Smooth muscle cell (in vitro differentiated cells): ENCODE data around the gene BOC. TPM values are rescaled to one million over a fixed set of nuclear protein-coding genes. Genes with fewer than 3 reads are reported as not detected.

ENCODE experiments used
- DNase-seq: peaks from one replicate; lab custom pipeline; 2025; ENCODE audit not compliant: unreplicated experiment; lab: John Stamatoyannopoulos, UW
- H2AFZ ChIP-seq: fragments of 200-600 bp; sonication (generic); 2 replicates; pipeline ENCODE4 v1.6.0; 2016; ENCODE audit warnings: antibody characterized with exemption, low read depth, mild to moderate bottlenecking
- H3F3A ChIP-seq: fragments of 200-600 bp; sonication (generic); 2 replicates; pipeline ENCODE4 v1.6.0; 2017; ENCODE audit warnings: antibody characterized with exemption, low read depth
- H3K27ac ChIP-seq: fragments of 200-600 bp; sonication (generic); 2 replicates; pipeline ENCODE4 v1.5.1; 2016; ENCODE audit warnings: low read depth, mild to moderate bottlenecking
- H3K27me3 ChIP-seq: fragments of 200-600 bp; sonication (generic); 2 replicates; pipeline ENCODE4 v1.6.1; 2016; ENCODE audit warnings: low read depth, mild to moderate bottlenecking
- H3K36me3 ChIP-seq: fragments of 200-600 bp; sonication (generic); 2 replicates; pipeline ENCODE4 v1.5.1; 2016; ENCODE audit warnings: low read depth
- H3K4me1 ChIP-seq: fragments of 200-600 bp; sonication (generic); 2 replicates; pipeline ENCODE4 v1.5.1; 2016; ENCODE audit warnings: low read depth
- H3K4me2 ChIP-seq: fragments of 200-600 bp; sonication (generic); 2 replicates; pipeline ENCODE4 v1.6.0; 2016; ENCODE audit warnings: mild to moderate bottlenecking
- H3K4me3 ChIP-seq: fragments of 200-600 bp; sonication (generic); 2 replicates; pipeline ENCODE4 v1.5.1; 2016; ENCODE audit warnings: mild to moderate bottlenecking
- H3K79me2 ChIP-seq: fragments of 200-600 bp; sonication (generic); 2 replicates; pipeline ENCODE4 v1.6.0; 2016; ENCODE audit warnings: low read depth, mild to moderate bottlenecking
- H3K9ac ChIP-seq: fragments of 200-600 bp; sonication (generic); 2 replicates; pipeline ENCODE4 v1.6.0; 2016; ENCODE audit warnings: low read depth
- H3K9me3 ChIP-seq: fragments of 200-600 bp; sonication (generic); replicated peaks from 2 replicates; pipeline ENCODE4 v1.5.1; 2016; ENCODE audit warnings: low read depth
- H4K20me1 ChIP-seq: fragments of 200-600 bp; sonication (generic); 2 replicates; pipeline ENCODE4 v1.6.0; 2016; ENCODE audit warnings: low read depth
- WGBS: methylation state at CpG from one replicate; pipeline ENCODE4 v1.1.7; 2016; ENCODE audit warnings: low lambda C conversion rate; 5-methylcytosine and 5-hydroxymethylcytosine counted together
- polyA plus RNA-seq: library from polyadenylated mRNA; unstranded; fragments of >200 nt; fragmentation: Nextera tagmentation; extraction: Ambion mirVana; gene quantifications from 2 replicates; pipeline ENCODE4 v1.2.1, GENCODE V29; 2016
- total RNA-seq: library from RNA; depleted of rRNA; stranded (reverse); fragments of >200 nt; gene quantifications from 2 replicates; pipeline ENCODE4 v1.2.3, GENCODE V29; 2014
- TF ChIP-seq, protein P1 (sequence below): fragments of 200-600 bp; sonication (generic); IDR thresholded peaks from 2 replicates; pipeline ENCODE4 v1.5.1; 2017; ENCODE audit warnings: borderline replicate concordance, mild to moderate bottlenecking, antibody characterized with exemption; ENCODE audit not compliant: insufficient read depth, poor library complexity, severe bottlenecking

The BOC gene
- total and polyA plus RNA-seq, 2 experiments from 2014 or later = 19.5 to 31.2 TPM

DNA sequence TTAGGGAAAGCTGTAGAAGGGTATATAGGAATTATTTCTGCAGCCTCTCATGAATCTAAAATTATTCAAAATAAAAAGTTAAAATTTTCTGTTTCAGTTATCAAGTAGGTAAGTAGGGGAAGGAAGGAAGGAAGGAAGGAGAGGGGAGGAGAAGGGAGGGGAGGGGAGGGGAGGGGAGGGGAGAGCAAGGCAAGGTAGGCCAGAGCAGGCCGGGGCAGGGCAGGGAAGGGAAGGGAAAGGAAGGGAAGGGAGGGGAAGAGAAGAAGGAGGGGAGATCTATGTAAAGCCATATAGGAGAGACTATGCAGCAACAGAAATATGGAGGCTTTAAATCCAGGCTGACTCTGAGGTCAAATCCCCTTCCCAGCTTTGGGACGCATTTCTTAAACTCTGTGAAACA is 38.3 kb upstream of the BOC start:
- 100% methylated on average over 1 of the region's 2 CpGs for WGBS
- TF ChIP-seq, protein P1, sequence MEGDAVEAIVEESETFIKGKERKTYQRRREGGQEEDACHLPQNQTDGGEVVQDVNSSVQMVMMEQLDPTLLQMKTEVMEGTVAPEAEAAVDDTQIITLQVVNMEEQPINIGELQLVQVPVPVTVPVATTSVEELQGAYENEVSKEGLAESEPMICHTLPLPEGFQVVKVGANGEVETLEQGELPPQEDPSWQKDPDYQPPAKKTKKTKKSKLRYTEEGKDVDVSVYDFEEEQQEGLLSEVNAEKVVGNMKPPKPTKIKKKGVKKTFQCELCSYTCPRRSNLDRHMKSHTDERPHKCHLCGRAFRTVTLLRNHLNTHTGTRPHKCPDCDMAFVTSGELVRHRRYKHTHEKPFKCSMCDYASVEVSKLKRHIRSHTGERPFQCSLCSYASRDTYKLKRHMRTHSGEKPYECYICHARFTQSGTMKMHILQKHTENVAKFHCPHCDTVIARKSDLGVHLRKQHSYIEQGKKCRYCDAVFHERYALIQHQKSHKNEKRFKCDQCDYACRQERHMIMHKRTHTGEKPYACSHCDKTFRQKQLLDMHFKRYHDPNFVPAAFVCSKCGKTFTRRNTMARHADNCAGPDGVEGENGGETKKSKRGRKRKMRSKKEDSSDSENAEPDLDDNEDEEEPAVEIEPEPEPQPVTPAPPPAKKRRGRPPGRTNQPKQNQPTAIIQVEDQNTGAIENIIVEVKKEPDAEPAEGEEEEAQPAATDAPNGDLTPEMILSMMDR = no peak
- Histone ChIP-seq H3K4me1 (no peaks in the 10 kb centered on the region), H4K20me1 (no peaks in the 10 kb centered on the region), H3K9ac (no peak overlapping the region), H2AFZ (no peak overlapping the region), H3K4me3 (no peak overlapping the region), H3K36me3 (no peaks in the 10 kb centered on the region), H3K27me3 (no peaks in the 10 kb centered on the region), H3K79me2 (no peaks in the 10 kb centered on the region), H3K4me2 (no peak overlapping the region), H3K9me3 (no peaks in the 10 kb centered on the region), H3F3A (peaks cover 2% of the 10 kb centered on the region), H3K27ac (no peak overlapping the region)
- DNase-seq = no peak

DNA sequence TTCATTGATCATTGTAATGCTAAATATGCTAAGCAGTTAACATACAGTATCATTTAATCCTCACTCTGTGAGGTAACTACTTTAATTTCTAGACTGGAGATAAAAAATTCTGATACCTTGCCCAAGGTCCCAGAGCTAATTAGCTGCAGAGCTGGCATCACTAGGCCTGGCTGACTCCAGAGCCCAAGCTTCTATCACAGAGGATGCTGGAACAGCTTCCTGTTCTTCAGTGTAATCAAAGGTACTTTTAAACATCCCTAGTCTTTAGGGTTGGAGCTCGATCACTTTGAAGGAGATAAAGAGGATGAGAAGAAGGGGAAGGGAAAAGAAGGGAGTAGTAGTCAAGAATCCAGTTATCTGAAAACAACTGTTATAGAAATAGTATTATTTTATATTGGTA is 37.1 kb upstream of the BOC start:
- Histone ChIP-seq H3K79me2 (no peaks in the 10 kb centered on the region), H3F3A (no peaks in the 10 kb centered on the region), H3K27ac (no peak overlapping the region), H2AFZ (no peak overlapping the region), H3K4me1 (peaks cover 1% of the 10 kb centered on the region), H3K4me2 (no peak overlapping the region), H3K9ac (no peak overlapping the region), H4K20me1 (no peaks in the 10 kb centered on the region), H3K4me3 (no peak overlapping the region), H3K27me3 (no peaks in the 10 kb centered on the region), H3K36me3 (no peaks in the 10 kb centered on the region), H3K9me3 (no peaks in the 10 kb centered on the region)
- DNase-seq = no peak
- TF ChIP-seq, protein P1 = no peak
- WGBS = 52% methylated on average over 1 of the region's 1 CpG

DNA sequence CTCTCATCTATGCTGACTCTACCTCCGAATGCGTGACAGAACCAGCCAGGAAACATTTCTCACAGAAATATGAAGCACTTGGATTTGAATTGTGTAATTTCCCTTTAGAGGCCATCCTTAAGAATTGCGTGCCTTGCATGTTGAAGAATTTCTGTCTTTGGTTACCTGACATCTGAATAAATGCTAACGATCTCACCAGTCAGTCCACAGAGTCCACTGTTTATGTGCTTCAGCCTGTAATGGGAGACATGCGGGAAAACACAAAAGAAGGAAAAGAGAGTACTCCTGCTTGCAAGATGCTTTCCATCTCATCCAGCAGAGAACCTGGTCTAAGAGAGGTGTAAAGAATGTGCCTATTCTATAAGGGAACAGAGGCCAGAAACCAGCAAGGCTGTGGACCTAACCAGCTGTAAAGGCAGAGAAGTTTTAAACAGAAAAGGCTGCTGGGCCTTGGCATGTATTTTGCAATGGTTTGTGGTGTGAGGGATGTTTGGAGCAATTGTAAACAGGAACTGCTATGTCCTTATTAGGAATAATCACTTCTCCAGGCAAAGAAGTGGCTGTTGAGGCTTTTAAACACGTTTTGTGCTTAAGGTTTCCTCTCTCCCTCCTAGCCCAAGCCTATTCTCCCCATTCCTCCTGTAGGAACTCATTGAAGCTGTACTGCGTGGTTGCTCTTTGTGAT is 36.4 kb upstream of the BOC start:
- Histone ChIP-seq H3K4me3 (no peak overlapping the region), H4K20me1 (no peaks in the 10 kb centered on the region), H3K4me2 (no peak overlapping the region), H3F3A (no peaks in the 10 kb centered on the region), H3K36me3 (no peaks in the 10 kb centered on the region), H3K9me3 (no peaks in the 10 kb centered on the region), H3K9ac (no peak overlapping the region), H3K4me1 (peaks cover 7% of the 10 kb centered on the region), H3K79me2 (no peaks in the 10 kb centered on the region), H3K27ac (no peak overlapping the region), H3K27me3 (no peaks in the 10 kb centered on the region), H2AFZ (peak overlapping the region; percentile 66)
- WGBS = 65% methylated on average over 7 of the region's 7 CpGs
- no peak for DNase-seq
- TF ChIP-seq, protein P1 = no peak

DNA sequence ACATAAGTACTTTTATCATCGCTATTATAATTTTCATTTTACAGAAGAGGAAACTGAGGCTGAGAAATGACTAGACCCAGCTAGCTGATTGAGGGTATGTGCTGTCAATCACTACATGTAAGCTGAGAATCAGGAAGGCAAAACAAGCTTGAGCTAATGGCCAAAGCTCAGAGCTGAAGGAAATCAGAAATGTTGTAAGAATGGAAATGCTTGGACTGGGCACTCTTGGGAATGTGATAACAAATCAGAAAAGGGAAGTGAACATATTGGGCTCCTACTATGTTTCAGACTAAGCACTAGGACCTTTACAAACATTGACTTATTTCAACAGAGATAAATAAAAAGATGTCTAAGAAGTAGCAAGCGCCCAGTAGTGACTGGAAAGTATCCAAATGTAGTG is 33.8 kb upstream of the BOC start:
- Histone ChIP-seq H3K4me3 (no peak overlapping the region), H3K27me3 (no peaks in the 10 kb centered on the region), H3K36me3 (no peaks in the 10 kb centered on the region), H3K4me1 (peaks cover 14% of the 10 kb centered on the region), H3K9ac (no peak overlapping the region), H3K27ac (no peak overlapping the region), H2AFZ (no peak overlapping the region), H3F3A (no peaks in the 10 kb centered on the region), H3K4me2 (no peak overlapping the region), H3K9me3 (no peaks in the 10 kb centered on the region), H3K79me2 (no peaks in the 10 kb centered on the region), H4K20me1 (no peaks in the 10 kb centered on the region)
- WGBS = 94% methylated on average over 2 of the region's 2 CpGs
- no peak for DNase-seq
- TF ChIP-seq, protein P1 = no peak
